H9 (cell line): Measurements from ENCODE around the gene TNFSF4. TPM values are rescaled to one million over a fixed set of nuclear protein-coding genes. Genes with fewer than 3 reads are reported as not detected.
"Not testable (repeated sequence)": the region's sequence is repeated elsewhere in the genome, so short reads cannot be mapped to it uniquely, and the experiment has no call there.

ENCODE experiments used
- DNase-seq: peaks from one replicate; pipeline ENCODE4 v3.0.0-alpha.2; 2017
- H2AFZ ChIP-seq: one replicate; pipeline ENCODE4 v1.6.1; 2013; ENCODE audit warnings: mild to moderate bottlenecking, low read length, control low read depth, moderate library complexity
- H2AK5ac ChIP-seq: 2 replicates; pipeline ENCODE4 v1.6.1; 2013; ENCODE audit warnings: low read length, control low read depth, mixed read lengths; ENCODE audit not compliant: insufficient read length
- H2BK120ac ChIP-seq: one replicate; pipeline ENCODE4 v1.6.1; 2013; ENCODE audit warnings: low read depth, mild to moderate bottlenecking, low read length, control low read depth, inconsistent platforms; ENCODE audit not compliant: poor library complexity, severe bottlenecking
- H2BK12ac ChIP-seq: 2 replicates; pipeline ENCODE4 v1.6.1; 2013; ENCODE audit warnings: low read length, control low read depth, mixed read lengths, low read depth; ENCODE audit not compliant: insufficient read length
- H2BK15ac ChIP-seq: 2 replicates; pipeline ENCODE4 v1.6.1; 2013; ENCODE audit warnings: low read depth, low read length, control low read depth
- H2BK20ac ChIP-seq: one replicate; pipeline ENCODE4 v1.6.1; 2013; ENCODE audit warnings: low read depth, mild to moderate bottlenecking, low read length, control low read depth, inconsistent platforms; ENCODE audit not compliant: poor library complexity, severe bottlenecking
- H2BK5ac ChIP-seq: 2 replicates; pipeline ENCODE4 v1.6.1; 2013; ENCODE audit warnings: low read length, control low read depth, mixed read lengths; ENCODE audit not compliant: insufficient read length
- H3K14ac ChIP-seq: 2 replicates; pipeline ENCODE4 v1.6.1; 2013; ENCODE audit warnings: low read length, control low read depth; ENCODE audit not compliant: insufficient read depth
- H3K18ac ChIP-seq: 2 replicates; pipeline ENCODE4 v1.6.1; 2013; ENCODE audit warnings: low read depth, mild to moderate bottlenecking, mixed read lengths, low read length, control low read depth; ENCODE audit not compliant: insufficient read length
- H3K23ac ChIP-seq: 2 replicates; pipeline ENCODE4 v1.6.1; 2013; ENCODE audit warnings: low read length, control low read depth, mixed read lengths, low read depth; ENCODE audit not compliant: insufficient read length
- H3K23me2 ChIP-seq: 2 replicates; pipeline ENCODE4 v1.6.1; 2013; ENCODE audit warnings: low read depth, mild to moderate bottlenecking, mixed read lengths, low read length, control low read depth; ENCODE audit not compliant: insufficient read length, poor library complexity, severe bottlenecking
- H3K27ac ChIP-seq: 2 replicates; pipeline ENCODE4 v1.5.1; 2013; ENCODE audit warnings: low read length, control low read depth, mixed read lengths, low read depth; ENCODE audit not compliant: insufficient read length
- H3K27me3 ChIP-seq: 2 replicates; pipeline ENCODE4 v1.6.1; 2013; ENCODE audit warnings: low read length, control low read depth, inconsistent platforms; ENCODE audit not compliant: insufficient read depth
- H3K4ac ChIP-seq: 2 replicates; pipeline ENCODE4 v1.6.1; 2013; ENCODE audit warnings: low read depth, mild to moderate bottlenecking, control low read depth, inconsistent platforms, low read length, moderate library complexity
- H3K4me1 ChIP-seq: 2 replicates; pipeline ENCODE4 v1.6.1; 2013; ENCODE audit warnings: low read length, control low read depth, inconsistent platforms; ENCODE audit not compliant: insufficient read depth
- H3K4me2 ChIP-seq: 2 replicates; pipeline ENCODE4 v1.6.1; 2013; ENCODE audit warnings: low read length, control low read depth, mixed read lengths; ENCODE audit not compliant: insufficient read length, insufficient read depth
- H3K56ac ChIP-seq: 2 replicates; pipeline ENCODE4 v1.6.1; 2013; ENCODE audit warnings: low read depth, mild to moderate bottlenecking, mixed read lengths, low read length, control low read depth; ENCODE audit not compliant: insufficient read length
- H3K79me1 ChIP-seq: 2 replicates; pipeline ENCODE4 v1.6.1; 2013; ENCODE audit warnings: low read depth, mild to moderate bottlenecking, moderate library complexity, low read length, control low read depth, inconsistent platforms; ENCODE audit not compliant: insufficient read depth, poor library complexity, severe bottlenecking
- H3K79me2 ChIP-seq: 2 replicates; pipeline ENCODE4 v1.6.1; 2013; ENCODE audit warnings: low read length, control low read depth, inconsistent platforms; ENCODE audit not compliant: insufficient read depth
- H3K9ac ChIP-seq: 2 replicates; pipeline ENCODE4 v1.6.1; 2013; ENCODE audit warnings: low read length, control low read depth, mixed read lengths; ENCODE audit not compliant: insufficient read length; ENCODE audit errors: extremely low read depth
- H3K9me3 ChIP-seq: one replicate; pipeline ENCODE4 v1.6.1; 2013; ENCODE audit warnings: low read depth, low read length, inconsistent platforms; ENCODE audit not compliant: control insufficient read depth
- H3T11ph ChIP-seq: one replicate; pipeline ENCODE4 v1.6.1; 2013; ENCODE audit warnings: mild to moderate bottlenecking, low read length, control low read depth, inconsistent platforms
- H4K20me1 ChIP-seq: one replicate; pipeline ENCODE4 v1.6.1; 2013; ENCODE audit not compliant: control insufficient read depth, insufficient read length, insufficient read depth
- H4K5ac ChIP-seq: 2 replicates; pipeline ENCODE4 v1.6.1; 2013; ENCODE audit warnings: low read depth, mild to moderate bottlenecking, mixed read lengths, low read length, control low read depth; ENCODE audit not compliant: insufficient read length
- H4K8ac ChIP-seq: replicated peaks from 2 replicates; pipeline ENCODE4 v1.6.1; 2013; ENCODE audit warnings: low read length, control low read depth, mixed read lengths, low read depth; ENCODE audit not compliant: insufficient read length
- H4K91ac ChIP-seq: 2 replicates; pipeline ENCODE4 v1.6.1; 2013; ENCODE audit warnings: low read depth, mild to moderate bottlenecking, moderate library complexity, mixed read lengths, low read length, control low read depth; ENCODE audit not compliant: insufficient read length
- H3K27ac Mint-ChIP-seq, 3 experiments: 2 replicates in 2 of 3; 3 replicates in 1 of 3; pipeline ENCODE4 v1.8.0; 2020 to 2021; ENCODE audit warnings: mixed read lengths in 3 of 3, mild to moderate bottlenecking in 1 of 3, moderate library complexity in 1 of 3
- H3K27me3 Mint-ChIP-seq: 2 replicates; pipeline ENCODE4 v1.8.0; 2021; ENCODE audit warnings: low read depth, mild to moderate bottlenecking, moderate library complexity, mixed read lengths
- H3K36me3 Mint-ChIP-seq, 3 experiments: 2 replicates in 2 of 3; 3 replicates in 1 of 3; pipeline ENCODE4 v1.8.0; 2020 to 2021; ENCODE audit warnings: low read depth in 3 of 3, mixed read lengths in 3 of 3; ENCODE audit not compliant: insufficient read depth in 1 of 3
- H3K4me1 Mint-ChIP-seq, 2 experiments: 2 replicates each; pipeline ENCODE4 v1.8.0; 2020; ENCODE audit warnings: mixed read lengths in 2 of 2
- H3K4me3 Mint-ChIP-seq, 2 experiments: 2 replicates in 1 of 2; 3 replicates in 1 of 2; pipeline ENCODE4 v1.8.0; 2020 to 2021; ENCODE audit warnings: mild to moderate bottlenecking in 2 of 2, mixed read lengths in 2 of 2, moderate library complexity in 1 of 2
- H3K9me3 Mint-ChIP-seq, 2 experiments: 2 replicates in 1 of 2; 3 replicates in 1 of 2; pipeline ENCODE4 v1.8.0; 2020; ENCODE audit warnings: mild to moderate bottlenecking in 2 of 2, mixed read lengths in 2 of 2, moderate library complexity in 1 of 2
- CTCF ChIP-seq: fragments of 200-600 bp; sonication (generic); conservative IDR thresholded peaks from 3 replicates; pipeline ENCODE4 v1.8.0; 2021; ENCODE audit warnings: antibody characterized with exemption, mild to moderate bottlenecking
- WGBS: extraction: QIAGEN DNeasy Blood & Tissue Kit; methylation state at CpG from one replicate; pipeline ENCODE4 v1.1.7; 2013; ENCODE audit warnings: missing lambda C conversion rate, low lambda C conversion rate, mixed read lengths; ENCODE audit not compliant: insufficient read length; ENCODE audit errors: extremely low coverage; 5-methylcytosine and 5-hydroxymethylcytosine counted together
- total RNA-seq: library from RNA; stranded (reverse); gene quantifications from 2 replicates; pipeline ENCODE4 v1.2.1, GENCODE V29; 2021

TNFSF4 gene
- total RNA-seq, 1 experiment from 2014 or later: 0.28 TPM

GRCh38 chr1:173234899-173235298 lies 27.8 kb upstream of the TNFSF4 start:
- Histone ChIP-seq H2AFZ (no peak overlapping the region), H3K4me1 (no peaks in the 10 kb centered on the region), H3K79me2 (no peaks in the 10 kb centered on the region), H3K23ac (no peak overlapping the region), H3T11ph (no peak overlapping the region), H4K8ac (no peak overlapping the region), H3K9me3 (no peaks in the 10 kb centered on the region), H2BK120ac (no peak overlapping the region), H4K5ac (no peak overlapping the region), H3K9ac (no peak overlapping the region), H3K79me1 (no peaks in the 10 kb centered on the region), H3K4me2 (no peak overlapping the region), H4K20me1 (no peaks in the 10 kb centered on the region), H2BK5ac (no peak overlapping the region), H3K14ac (no peak overlapping the region), H3K23me2 (no peaks in the 10 kb centered on the region), H3K27ac (no peak overlapping the region), H3K56ac (no peak overlapping the region), H4K91ac (no peak overlapping the region), H3K27me3 (no peaks in the 10 kb centered on the region), H2BK15ac (no peak overlapping the region), H2BK12ac (no peak overlapping the region), H2BK20ac (no peak overlapping the region), H3K18ac (no peak overlapping the region), H3K4ac (no peak overlapping the region), H2AK5ac (no peak overlapping the region)
- no CpG with 5 or more reads among the region's 4 CpGs for WGBS
- H3K4me3 Mint-ChIP-seq: no peak overlapping the region
- peaks cover 0 to 3% (median 2%) of the 10 kb centered on the region in 3 experiments; a peak in 5 of 7 replicates for H3K36me3 Mint-ChIP-seq
- no peak overlapping the region for H3K27ac Mint-ChIP-seq
- no peaks in the 10 kb centered on the region for H3K4me1 Mint-ChIP-seq
- no peak for TF ChIP-seq CTCF
- H3K9me3 Mint-ChIP-seq: peaks cover 9 to 11% of the 10 kb centered on the region in 2 experiments
- H3K27me3 Mint-ChIP-seq: no peaks in the 10 kb centered on the region; the same call in 1 of the 2 replicates
- no peak for DNase-seq

- H3K9ac ChIP-seq, H3K79me2 ChIP-seq, H3K4me3 Mint-ChIP-seq, H3K27me3 Mint-ChIP-seq, H3K4me1 Mint-ChIP-seq, DNase-seq, H3K4ac ChIP-seq, H2AFZ ChIP-seq, H2BK20ac ChIP-seq, H3K36me3 Mint-ChIP-seq, H3K27ac ChIP-seq, H4K5ac ChIP-seq, H3K4me2 ChIP-seq, H4K91ac ChIP-seq, H3K4me1 ChIP-seq, H2BK5ac ChIP-seq, H3K27ac Mint-ChIP-seq, H2BK15ac ChIP-seq, H3K79me1 ChIP-seq, H4K20me1 ChIP-seq, H2BK12ac ChIP-seq, H3K14ac ChIP-seq, H3K27me3 ChIP-seq, H3K9me3 ChIP-seq, H2BK120ac ChIP-seq, H3K23me2 ChIP-seq, H2AK5ac ChIP-seq, H3T11ph ChIP-seq, H3K23ac ChIP-seq, H3K56ac ChIP-seq, H4K8ac ChIP-seq, H3K18ac ChIP-seq: not testable (repeated sequence)
- peaks cover 13 to 14% of the 10 kb centered on the region in 2 experiments for H3K9me3 Mint-ChIP-seq
- whole genome bisulfite sequencing: no CpG with 5 or more reads among the region's 3 CpGs
These were observed 27.3 kb upstream of the TNFSF4 start for GRCh38 chr1:173234434-173234833.
